Measurements from ENCODE around the gene HTR3B.

DNA sequence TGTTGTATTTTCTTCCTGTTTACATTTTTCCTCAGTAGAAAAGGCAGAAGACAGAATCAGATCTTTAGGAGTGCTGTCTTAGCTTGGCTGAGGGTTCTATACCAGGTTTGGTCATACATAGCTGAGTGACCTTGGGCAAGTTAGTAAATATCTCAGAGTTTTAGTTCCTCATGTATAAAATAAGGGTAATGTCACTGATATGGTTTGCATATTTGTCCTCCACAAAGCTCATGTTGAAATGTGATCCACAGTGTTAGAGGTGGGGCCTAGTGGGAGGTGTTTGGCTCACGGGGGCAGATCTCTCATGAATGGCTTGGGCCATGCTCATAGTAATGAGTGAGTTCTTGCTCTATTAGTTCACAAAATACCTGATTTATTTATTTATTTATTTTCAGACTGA lies 62.8 kb downstream of the HTR3B start:
- TF ChIP-seq POLR2A (IDR thresholded peaks at IDR 0.05; ENCODE audit: low read length) (no peak), GATA1 (IDR thresholded peaks at IDR 0.05; ENCODE audit: low read depth, low read length) (no peak)

Measured in erythroblast (primary cell).